SU-DHL-6 (cell line): ENCODE measurements around the gene DGLUCY.

Source experiments
- EZH2phosphoT487 ChIP-seq: fragments of 200-600 bp; sonication (generic), shearing (Covaris generic); conservative IDR thresholded peaks from 2 replicates; pipeline ENCODE4 v1.6.1; 2018; ENCODE audit warnings: mild to moderate bottlenecking, antibody characterized with exemption, low read length, moderate library complexity, mixed read lengths
- TF ChIP-seq, protein P1 (sequence below): fragments of 200-600 bp; sonication (generic); IDR thresholded peaks from one replicate; pipeline ENCODE4 v1.5.1; 2017; ENCODE audit warnings: antibody characterized with exemption, mild to moderate bottlenecking, low read length, moderate library complexity; ENCODE audit not compliant: insufficient read depth, poor library complexity, severe bottlenecking

DNA sequence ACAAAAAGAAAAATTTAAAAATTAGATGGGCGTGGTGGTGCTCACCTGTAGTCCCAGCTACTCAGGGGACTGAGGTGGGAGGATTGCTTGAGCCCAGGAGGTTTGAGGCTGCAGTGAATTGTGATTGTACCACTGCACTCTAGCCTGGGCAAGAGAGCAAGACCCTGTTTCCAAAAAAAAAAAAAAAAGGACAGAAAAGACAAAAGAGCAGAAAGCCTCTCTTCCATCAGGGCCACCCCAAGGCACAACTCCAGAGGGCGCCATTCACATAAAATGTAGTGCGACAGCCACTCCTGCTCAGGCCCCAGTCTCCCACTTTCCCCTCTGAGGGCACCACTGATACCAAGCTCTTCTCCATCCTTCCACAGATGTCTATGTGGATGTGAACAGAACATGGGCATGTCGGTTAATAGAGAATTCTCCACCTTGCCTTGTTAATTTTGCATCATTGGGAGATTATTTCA, 41.8 kb downstream of the DGLUCY start:
- TF ChIP-seq, protein P1, sequence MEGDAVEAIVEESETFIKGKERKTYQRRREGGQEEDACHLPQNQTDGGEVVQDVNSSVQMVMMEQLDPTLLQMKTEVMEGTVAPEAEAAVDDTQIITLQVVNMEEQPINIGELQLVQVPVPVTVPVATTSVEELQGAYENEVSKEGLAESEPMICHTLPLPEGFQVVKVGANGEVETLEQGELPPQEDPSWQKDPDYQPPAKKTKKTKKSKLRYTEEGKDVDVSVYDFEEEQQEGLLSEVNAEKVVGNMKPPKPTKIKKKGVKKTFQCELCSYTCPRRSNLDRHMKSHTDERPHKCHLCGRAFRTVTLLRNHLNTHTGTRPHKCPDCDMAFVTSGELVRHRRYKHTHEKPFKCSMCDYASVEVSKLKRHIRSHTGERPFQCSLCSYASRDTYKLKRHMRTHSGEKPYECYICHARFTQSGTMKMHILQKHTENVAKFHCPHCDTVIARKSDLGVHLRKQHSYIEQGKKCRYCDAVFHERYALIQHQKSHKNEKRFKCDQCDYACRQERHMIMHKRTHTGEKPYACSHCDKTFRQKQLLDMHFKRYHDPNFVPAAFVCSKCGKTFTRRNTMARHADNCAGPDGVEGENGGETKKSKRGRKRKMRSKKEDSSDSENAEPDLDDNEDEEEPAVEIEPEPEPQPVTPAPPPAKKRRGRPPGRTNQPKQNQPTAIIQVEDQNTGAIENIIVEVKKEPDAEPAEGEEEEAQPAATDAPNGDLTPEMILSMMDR, result no peak
- TF ChIP-seq EZH2phosphoT487, result no peak
